SU-DHL-6 (cell line): ENCODE measurements around the gene GPRIN3.

ENCODE experiments used
- CTCF ChIP-seq: fragments of 200-600 bp; sonication (generic); IDR thresholded peaks from one replicate; pipeline ENCODE4 v1.5.1; 2017; ENCODE audit warnings: antibody characterized with exemption, mild to moderate bottlenecking, low read length, moderate library complexity; ENCODE audit not compliant: insufficient read depth, poor library complexity, severe bottlenecking
- EZH2phosphoT487 ChIP-seq: fragments of 200-600 bp; sonication (generic), shearing (Covaris generic); conservative IDR thresholded peaks from 2 replicates; pipeline ENCODE4 v1.6.1; 2018; ENCODE audit warnings: mild to moderate bottlenecking, antibody characterized with exemption, low read length, moderate library complexity, mixed read lengths

- TF ChIP-seq CTCF (no peak), EZH2phosphoT487 (no peak)
Observed at GRCh38 chr4:89259301-89260028, 48.1 kb downstream of the GPRIN3 start.
